ENCODE data around the gene MTF2. TPM values are rescaled to one million over a fixed set of nuclear protein-coding genes. Genes with fewer than 3 reads are reported as not detected.
A peak's percentile ranks its signal among the peaks of the same experiment; 100 is the strongest.
"Not testable (repeated sequence)": the region's sequence is repeated elsewhere in the genome, so short reads cannot be mapped to it uniquely, and the experiment has no call there.

MTF2 gene
- 38.1 and 38.4 TPM in 2 replicates for polyA plus RNA-seq (2013)

- Histone ChIP-seq H2AK5ac (ENCODE audit: low read length) (peak within 1 kb of the TSS; percentile 93), H3K27ac (ENCODE audit: low read depth, low read length) (peak within 1 kb of the TSS; percentile 82), H3K27me3 (ENCODE audit: insufficient read depth, low read length) (no peaks in the 10 kb centered on the region), H3K18ac (ENCODE audit: low read length) (peak within 1 kb of the TSS; percentile 94), H4K91ac (ENCODE audit: low read depth, low read length) (peak within 1 kb of the TSS; percentile 98), H2BK120ac (ENCODE audit: insufficient read depth, low read length, poor library complexity) (peak within 1 kb of the TSS; percentile 80), H3K14ac (ENCODE audit: low read length) (peak within 1 kb of the TSS; percentile 97), H3K4me1 (ENCODE audit: control insufficient read depth in 1 of 2, insufficient read depth in 2 of 2, low read length in 2 of 2) (no peaks in the 10 kb centered on the region), H4K8ac (ENCODE audit: low read depth, low read length) (peak within 1 kb of the TSS; percentile 98), H3K9ac (ENCODE audit: low read length) (peak within 1 kb of the TSS; percentile 94), H3K79me1 (ENCODE audit: low read length) (peaks cover 10% of the 10 kb centered on the region), H3K4me3 (ENCODE audit: low read depth, low read length) (peak within 1 kb of the TSS; percentile 86), H2AFZ (ENCODE audit: insufficient read depth, low read length, poor library complexity) (peak within 1 kb of the TSS; percentile 93), H3K4ac (ENCODE audit: low read depth, low read length) (peak within 1 kb of the TSS; percentile 97), H3K23ac (ENCODE audit: low read length) (peak within 1 kb of the TSS; percentile 9), H3K4me2 (ENCODE audit: low read length) (peak within 1 kb of the TSS; percentile 77), H2BK12ac (ENCODE audit: low read length) (peak within 1 kb of the TSS; percentile 54), H3K36me3 (ENCODE audit: control insufficient read depth in 1 of 2, insufficient read depth in 2 of 2, low read length in 2 of 2) (peaks cover 2 to 3% of the 10 kb centered on the region in 2 experiments), H2BK5ac (ENCODE audit: low read depth, low read length, poor library complexity) (peak within 1 kb of the TSS; percentile 90), H3K79me2 (ENCODE audit: control insufficient read depth, insufficient read depth, low read length, poor library complexity) (peaks cover 13% of the 10 kb centered on the region), H4K12ac (ENCODE audit: low read depth, low read length) (peak within 1 kb of the TSS; percentile 92), H3K9me3 (ENCODE audit: insufficient read depth, low read depth, low read length) (no peaks in the 10 kb centered on the region)
- DNase-seq: peak; percentile 92 to 97
- WGBS (ENCODE audit: extremely low coverage, insufficient coverage, insufficient read length): no CpG with 5 or more reads among the region's 49 CpGs
Observed at GRCh38 chr1:93078986-93079654, at the start of gene MTF2. TSS of gene MTF2 (plus strand) at chr1:93079283. CDS start at chr1:93079527, 244 bp downstream.

- H3K14ac ChIP-seq (ENCODE audit: low read length): no peak overlapping the region
- H3K4ac ChIP-seq (ENCODE audit: low read depth, low read length): no peak overlapping the region
- H2BK5ac ChIP-seq (ENCODE audit: low read depth, low read length, poor library complexity): no peak overlapping the region
- no CpG with 5 or more reads among the region's 3 CpGs for WGBS (ENCODE audit: extremely low coverage, insufficient coverage, insufficient read length)
- H3K23ac ChIP-seq (ENCODE audit: low read length): no peak overlapping the region
- no peaks in the 10 kb centered on the region for H3K27me3 ChIP-seq (ENCODE audit: insufficient read depth, low read length)
- no peak overlapping the region for H4K8ac ChIP-seq (ENCODE audit: low read depth, low read length)
- no peaks in the 10 kb centered on the region for H3K4me1 ChIP-seq (ENCODE audit: control insufficient read depth in 1 of 2, insufficient read depth in 2 of 2, low read length in 2 of 2)
- DNase-seq: no peak
- no peak overlapping the region for H3K27ac ChIP-seq (ENCODE audit: low read depth, low read length)
- no peak overlapping the region for H2BK12ac ChIP-seq (ENCODE audit: low read length)
- no peak overlapping the region for H3K4me3 ChIP-seq (ENCODE audit: low read depth, low read length)
- H3K79me1 ChIP-seq (ENCODE audit: low read length): no peaks in the 10 kb centered on the region
- H3K79me2 ChIP-seq (ENCODE audit: control insufficient read depth, insufficient read depth, low read length, poor library complexity): no peaks in the 10 kb centered on the region
- H2AFZ ChIP-seq (ENCODE audit: insufficient read depth, low read length, poor library complexity): no peak overlapping the region
- no peak overlapping the region for H3K18ac ChIP-seq (ENCODE audit: low read length)
- no peaks in the 10 kb centered on the region for H3K36me3 ChIP-seq (ENCODE audit: control insufficient read depth in 1 of 2, insufficient read depth in 2 of 2, low read length in 2 of 2)
- H3K4me2 ChIP-seq (ENCODE audit: low read length): no peak overlapping the region
- H4K12ac ChIP-seq (ENCODE audit: low read depth, low read length): no peak overlapping the region
- no peak overlapping the region for H2AK5ac ChIP-seq (ENCODE audit: low read length)
- no peaks in the 10 kb centered on the region for H3K9me3 ChIP-seq (ENCODE audit: insufficient read depth, low read depth, low read length)
- no peak overlapping the region for H3K9ac ChIP-seq (ENCODE audit: low read length)
- H4K91ac ChIP-seq (ENCODE audit: low read depth, low read length): no peak overlapping the region
- no peak overlapping the region for H2BK120ac ChIP-seq (ENCODE audit: insufficient read depth, low read length, poor library complexity)
Observed at GRCh38 chr1:93029317-93029716, 49.8 kb upstream of the MTF2 start.

- not testable (repeated sequence) for H3K23ac ChIP-seq (ENCODE audit: low read length); H2BK5ac ChIP-seq (ENCODE audit: low read depth, low read length, poor library complexity); H2AK5ac ChIP-seq (ENCODE audit: low read length); H3K79me2 ChIP-seq (ENCODE audit: control insufficient read depth, insufficient read depth, low read length, poor library complexity); H3K4me2 ChIP-seq (ENCODE audit: low read length); DNase-seq; H3K4ac ChIP-seq (ENCODE audit: low read depth, low read length); H3K4me3 ChIP-seq (ENCODE audit: low read depth, low read length); H3K27ac ChIP-seq (ENCODE audit: low read depth, low read length); H3K79me1 ChIP-seq (ENCODE audit: low read length); H3K14ac ChIP-seq (ENCODE audit: low read length); H4K91ac ChIP-seq (ENCODE audit: low read depth, low read length); H2BK120ac ChIP-seq (ENCODE audit: insufficient read depth, low read length, poor library complexity); H3K9me3 ChIP-seq (ENCODE audit: insufficient read depth, low read depth, low read length); H4K8ac ChIP-seq (ENCODE audit: low read depth, low read length); H3K9ac ChIP-seq (ENCODE audit: low read length); H3K36me3 ChIP-seq (ENCODE audit: control insufficient read depth in 1 of 2, insufficient read depth in 2 of 2, low read length in 2 of 2); H3K27me3 ChIP-seq (ENCODE audit: insufficient read depth, low read length); H4K12ac ChIP-seq (ENCODE audit: low read depth, low read length); H2AFZ ChIP-seq (ENCODE audit: insufficient read depth, low read length, poor library complexity); H2BK12ac ChIP-seq (ENCODE audit: low read length); H3K4me1 ChIP-seq (ENCODE audit: control insufficient read depth in 1 of 2, insufficient read depth in 2 of 2, low read length in 2 of 2); H3K18ac ChIP-seq (ENCODE audit: low read length)
- WGBS (ENCODE audit: extremely low coverage, insufficient coverage, insufficient read length): no CpG with 5 or more reads among the region's 4 CpGs
Observed at GRCh38 chr1:93030191-93030590, 48.9 kb upstream of the MTF2 start.

GRCh38 chr1:93031711-93032110 is 47.4 kb upstream of the MTF2 start:
- Histone ChIP-seq H3K4ac (ENCODE audit: low read depth, low read length) (no peak overlapping the region), H3K4me2 (ENCODE audit: low read length) (no peak overlapping the region), H3K27me3 (ENCODE audit: insufficient read depth, low read length) (no peaks in the 10 kb centered on the region), H2AFZ (ENCODE audit: insufficient read depth, low read length, poor library complexity) (no peak overlapping the region), H3K4me3 (ENCODE audit: low read depth, low read length) (no peak overlapping the region), H3K18ac (ENCODE audit: low read length) (no peak overlapping the region), H2AK5ac (ENCODE audit: low read length) (no peak overlapping the region), H3K9ac (ENCODE audit: low read length) (no peak overlapping the region), H3K14ac (ENCODE audit: low read length) (no peak overlapping the region), H3K36me3 (ENCODE audit: control insufficient read depth in 1 of 2, insufficient read depth in 2 of 2, low read length in 2 of 2) (no peaks in the 10 kb centered on the region), H3K79me1 (ENCODE audit: low read length) (no peaks in the 10 kb centered on the region), H2BK12ac (ENCODE audit: low read length) (no peak overlapping the region), H3K4me1 (ENCODE audit: control insufficient read depth in 1 of 2, insufficient read depth in 2 of 2, low read length in 2 of 2) (peaks cover 0 to under 1% of the 10 kb centered on the region in 2 experiments), H4K8ac (ENCODE audit: low read depth, low read length) (no peak overlapping the region), H3K9me3 (ENCODE audit: insufficient read depth, low read depth, low read length) (no peaks in the 10 kb centered on the region), H3K79me2 (ENCODE audit: control insufficient read depth, insufficient read depth, low read length, poor library complexity) (no peaks in the 10 kb centered on the region), H3K23ac (ENCODE audit: low read length) (no peak overlapping the region), H4K91ac (ENCODE audit: low read depth, low read length) (no peak overlapping the region), H4K12ac (ENCODE audit: low read depth, low read length) (no peak overlapping the region), H2BK5ac (ENCODE audit: low read depth, low read length, poor library complexity) (no peak overlapping the region), H3K27ac (ENCODE audit: low read depth, low read length) (no peak overlapping the region), H2BK120ac (ENCODE audit: insufficient read depth, low read length, poor library complexity) (no peak overlapping the region)
- DNase-seq: no peak
- no CpG with 5 or more reads among the region's 3 CpGs for WGBS (ENCODE audit: extremely low coverage, insufficient coverage, insufficient read length)

All from trophoblast cell (in vitro differentiated cells and primary cell).